Left ventricle myocardium inferior (tissue), 1 donor: ENCODE measurements around the gene PHF13. TPM values are rescaled to one million over a fixed set of nuclear protein-coding genes. Genes with fewer than 3 reads are reported as not detected.
"Not testable (repeated sequence)": the region's sequence is repeated elsewhere in the genome, so short reads cannot be mapped to it uniquely, and the experiment has no call there.

Experiments
- DNase-seq: peaks from one replicate; pipeline ENCODE4 v3.0.0-alpha.2; 2020
- H3K27ac ChIP-seq: fragments of 200-600 bp; replicated peaks from 2 replicates; pipeline ENCODE4 v1.8.0; 2021
- H3K27me3 ChIP-seq: fragments of 200-600 bp; 2 replicates; pipeline ENCODE4 v1.8.0; 2021; ENCODE audit warnings: low read depth
- H3K36me3 ChIP-seq: fragments of 200-600 bp; 2 replicates; pipeline ENCODE4 v1.8.0; 2021
- H3K4me1 ChIP-seq: fragments of 200-600 bp; 2 replicates; pipeline ENCODE4 v1.8.0; 2021
- H3K4me3 ChIP-seq: fragments of 200-600 bp; 2 replicates; pipeline ENCODE4 v1.8.0; 2021; ENCODE audit warnings: mild to moderate bottlenecking, moderate library complexity
- H3K9me3 ChIP-seq: fragments of 200-600 bp; replicated peaks from 2 replicates; pipeline ENCODE4 v1.8.0; 2021
- CTCF ChIP-seq: fragments of 200-600 bp; IDR thresholded peaks from 2 replicates; pipeline ENCODE4 v1.8.0; 2021; ENCODE audit warnings: antibody characterized with exemption, mild to moderate bottlenecking, borderline replicate concordance
- intact Hi-C: fragments of 100-400 bp; cut with micrococcal nuclease; formaldehyde crosslinking; loops from one replicate; pipeline ENCODE4 v1.11.0; 2022
- total RNA-seq: library from RNA; stranded (reverse); fragmentation: NEBNext Ultra II Directional; extraction: Animal tissue kit (Norgen Biotek cat#: 25700); gene quantifications from one replicate; pipeline ENCODE4 v1.2.1, GENCODE V29; 2021
- donor health status: DM: no; HTN: yes; CAD: no; lungs with severe emphysema.

The PHF13 gene
- total RNA-seq, 1 donor from 2014 or later, result 6.8 TPM

- Histone ChIP-seq H3K27me3 (no peaks in the 10 kb centered on the region), H3K27ac (peak overlapping the region; percentile 100), H3K4me1 (peaks cover 99% of the 10 kb centered on the region), H3K9me3 (no peaks in the 10 kb centered on the region), H3K36me3 (peaks cover 74% of the 10 kb centered on the region), H3K4me3 (peak overlapping the region; percentile 97)
- no peak for TF ChIP-seq CTCF
- DNase-seq, result no peak
- intact Hi-C loops, result no loop called here
Measured at GRCh38 chr1:6597777-6598131, 15.8 kb upstream of the PHF13 start.

- Histone ChIP-seq H3K4me1 (peaks cover 97% of the 10 kb centered on the region), H3K4me3 (peak overlapping the region; percentile 97), H3K9me3 (no peaks in the 10 kb centered on the region), H3K27ac (peak overlapping the region; percentile 100), H3K27me3 (no peaks in the 10 kb centered on the region), H3K36me3 (peaks cover 58% of the 10 kb centered on the region)
- TF ChIP-seq CTCF, result no peak
- intact Hi-C loops, result no loop called here
- DNase-seq, result no peak
Measured at GRCh38 chr1:6599141-6599975, 14.2 kb upstream of the PHF13 start.

GRCh38 chr1:6599991-6600390 lies 13.5 kb upstream of the PHF13 start:
- peaks cover 52% of the 10 kb centered on the region for H3K36me3 ChIP-seq
- H3K4me3 ChIP-seq, result peak overlapping the region; percentile 97
- DNase-seq, H3K27me3 ChIP-seq, H3K9me3 ChIP-seq, intact Hi-C loops: not testable (repeated sequence)
- H3K27ac ChIP-seq, result peak overlapping the region; percentile 100
- H3K4me1 ChIP-seq, result peaks cover 97% of the 10 kb centered on the region

DNA sequence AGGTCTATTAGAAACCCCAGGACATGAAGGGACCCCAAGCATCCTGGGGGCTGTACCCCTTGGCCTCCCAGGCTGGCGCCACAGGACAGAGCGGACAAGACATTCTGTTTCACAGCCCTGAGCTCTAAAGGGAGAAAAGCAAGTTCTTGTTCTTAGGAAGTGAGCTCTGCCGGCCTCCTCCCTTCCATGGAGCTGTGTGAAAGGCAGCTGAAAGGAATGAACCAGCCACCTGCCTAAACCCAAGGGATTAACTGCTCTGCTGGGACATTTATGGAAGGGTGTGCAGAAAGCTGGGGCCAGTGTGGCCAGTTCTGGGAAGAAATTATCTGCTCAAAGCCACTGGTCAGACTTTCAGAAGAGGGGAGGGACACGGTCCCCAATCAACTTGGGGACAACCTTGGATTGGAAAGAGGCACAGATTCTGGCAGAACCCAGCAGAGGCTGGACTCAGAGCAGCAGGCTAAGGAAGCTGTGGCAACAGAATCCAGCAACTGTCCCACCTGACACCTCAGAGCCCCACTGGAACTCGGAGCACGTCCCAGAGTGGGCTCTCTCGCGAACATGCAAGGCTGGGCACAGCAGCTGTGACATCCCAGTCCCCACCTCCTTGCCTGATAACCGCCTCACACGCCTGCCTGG lies 13.0 kb upstream of the PHF13 start:
- intact Hi-C loops, result no loop called here
- DNase-seq, result no peak

DNA sequence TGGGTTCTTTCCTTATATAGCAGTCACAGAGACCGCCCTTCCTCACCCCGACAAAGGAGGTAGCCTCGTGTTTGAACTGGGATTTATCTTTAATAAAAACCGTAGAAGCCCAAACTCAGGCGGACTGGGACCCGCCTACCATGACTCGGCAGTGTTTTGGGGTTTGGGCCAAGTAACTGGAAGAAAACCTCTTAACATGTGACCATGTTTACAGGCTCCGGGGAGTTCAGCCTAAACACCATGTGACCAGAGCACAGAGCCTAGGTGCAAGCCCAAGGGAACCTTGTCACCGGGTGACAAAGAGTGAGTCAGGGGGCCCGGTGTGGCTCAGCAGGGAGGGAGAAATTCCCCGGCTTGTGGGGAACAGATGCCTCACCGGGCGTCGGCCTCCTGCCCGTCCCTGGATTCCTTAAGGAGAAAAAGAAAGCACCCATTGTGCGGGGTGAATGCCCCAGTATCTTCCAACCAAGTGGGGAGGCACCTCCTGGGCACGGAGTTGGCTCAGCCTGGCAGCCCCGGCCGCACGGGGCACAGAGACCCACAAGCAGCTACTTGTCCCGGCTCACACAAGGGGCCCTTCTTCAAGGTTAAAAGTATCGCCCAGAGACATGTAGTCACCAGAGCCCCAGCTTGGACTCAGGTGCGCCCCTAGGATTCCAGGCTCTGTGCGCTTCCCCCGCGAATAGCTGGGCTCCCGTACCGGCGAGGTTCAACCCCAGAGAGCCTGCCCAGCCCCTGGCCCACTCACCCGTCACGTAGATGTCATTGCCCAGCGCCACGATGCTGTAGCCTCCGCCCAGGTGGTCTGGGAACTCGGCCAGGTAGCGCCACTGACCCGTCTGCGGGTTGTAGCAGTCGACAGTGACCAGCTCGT lies 12.2 kb upstream of the PHF13 start:
- Histone ChIP-seq H3K4me1 (peaks cover 95% of the 10 kb centered on the region), H3K9me3 (no peaks in the 10 kb centered on the region), H3K4me3 (peak overlapping the region; percentile 97), H3K36me3 (peaks cover 39% of the 10 kb centered on the region), H3K27ac (peak overlapping the region; percentile 100), H3K27me3 (no peaks in the 10 kb centered on the region)
- peak; percentile 68 for DNase-seq
- no peak for TF ChIP-seq CTCF
- intact Hi-C loops, result no loop called here

More for the DNA sequence above, 13.0 kb upstream of the PHF13 start:
- Histone ChIP-seq H3K4me1 (peaks cover 97% of the 10 kb centered on the region), H3K9me3 (no peaks in the 10 kb centered on the region), H3K36me3 (peaks cover 46% of the 10 kb centered on the region), H3K27ac (peak overlapping the region; percentile 100), H3K4me3 (peak overlapping the region; percentile 97), H3K27me3 (no peaks in the 10 kb centered on the region)
- TF ChIP-seq CTCF, result no peak
